ENCODE results near the gene RAB11FIP4. TPM values are rescaled to one million over a fixed set of nuclear protein-coding genes. Genes with fewer than 3 reads are reported as not detected.

RAB11FIP4 gene
- total and polyA plus RNA-seq, 2 of the 13 experiments (the other 11 are each of a cell fraction or from before 2014, with no cell fraction given): 28.0 to 89.3 TPM

- TF ChIP-seq RERE (CRISPR knock-in tag; IDR thresholded peaks at IDR 0.05; ENCODE audit: low read depth) (no peak; the same call in 1 of the 2 replicates), ZNF776 (CRISPR knock-in tag; IDR thresholded peaks at IDR 0.05) (peak; percentile 65; the same call in 1 of the 2 replicates), HNRNPL (IDR thresholded peaks at IDR 0.05; ENCODE audit: low read depth, low read length) (0 out of 2 replicates have a peak, but pooled peaks have one; percentile 47), ZNF75D (CRISPR knock-in tag; IDR thresholded peaks at IDR 0.05; ENCODE audit: borderline replicate concordance) (no peak), ZNF451 (CRISPR knock-in tag; IDR thresholded peaks at IDR 0.05) (no peak), TFDP1 (CRISPR knock-in tag; IDR thresholded peaks at IDR 0.05; ENCODE audit: borderline replicate concordance) (0 out of 2 replicates have a peak, but pooled peaks have one; percentile 38), RORA (CRISPR knock-in tag; IDR thresholded peaks at IDR 0.05) (no peak), ZNF142 (CRISPR knock-in tag; IDR thresholded peaks at IDR 0.05) (no peak), FOSL1 (CRISPR knock-in tag; IDR thresholded peaks at IDR 0.05; ENCODE audit: borderline replicate concordance) (no peak), RARA (CRISPR knock-in tag; IDR thresholded peaks at IDR 0.05) (no peak; the same call in 1 of the 2 replicates), ZNF550 (CRISPR knock-in tag; IDR thresholded peaks at IDR 0.05; ENCODE audit: borderline replicate concordance) (no peak), EEA1 (CRISPR knock-in tag; IDR thresholded peaks at IDR 0.05; ENCODE audit: borderline replicate concordance) (peak; percentile 5; the same call in 1 of the 2 replicates), YEATS4 (CRISPR knock-in tag; IDR thresholded peaks at IDR 0.05; ENCODE audit: borderline replicate concordance) (peak; percentile 57), HMGA1 (CRISPR knock-in tag; conservative IDR thresholded peaks at IDR 0.05) (no peak), ZFP90 (CRISPR knock-in tag; IDR thresholded peaks at IDR 0.05; ENCODE audit: borderline replicate concordance) (peak; percentile 56), TSC22D2 (CRISPR knock-in tag; IDR thresholded peaks at IDR 0.05; ENCODE audit: borderline replicate concordance) (peak; percentile 9; the same call in 1 of the 2 replicates)
These were observed 158.3 kb downstream of the RAB11FIP4 start (continued) for GRCh38 chr17:31549525-31550388.

All from HepG2 (cell line).